Suprapubic skin (tissue), 4 donors: ENCODE results near the gene SLC16A10. TPM values are rescaled to one million over a fixed set of nuclear protein-coding genes. Genes with fewer than 3 reads are reported as not detected.

Source experiments
- DNase-seq, 2 donors: peaks; one replicate each; pipeline ENCODE4 v3.0.0-alpha.2; 2019; ENCODE audit warnings: low spot score in 2 of 2
- H3K27ac ChIP-seq: fragments of 200-600 bp; sonication (generic); one replicate; pipeline ENCODE4 v1.5.1; 2019
- H3K27me3 ChIP-seq: fragments of 200-600 bp; sonication (generic); one replicate; pipeline ENCODE4 v1.5.1; 2019
- H3K36me3 ChIP-seq: fragments of 200-600 bp; sonication (generic); one replicate; pipeline ENCODE4 v1.5.1; 2019
- H3K4me1 ChIP-seq: fragments of 200-600 bp; sonication (generic); one replicate; pipeline ENCODE4 v1.5.1; 2019
- H3K4me3 ChIP-seq: fragments of 200-600 bp; sonication (generic); one replicate; pipeline ENCODE4 v1.5.1; 2019; ENCODE audit warnings: mild to moderate bottlenecking
- H3K9me3 ChIP-seq: fragments of 200-600 bp; sonication (generic); one replicate; pipeline ENCODE4 v1.5.1; 2019
- EP300 ChIP-seq: sonication (generic); formaldehyde crosslinking; IDR thresholded peaks from one replicate; pipeline ENCODE4 v1.6.1; 2017; ENCODE audit warnings: antibody characterized with exemption
- POLR2A ChIP-seq, 2 donors: fragments of 450-650 bp; IDR thresholded peaks; one replicate each; pipeline ENCODE4 v1.6.1; 2017; ENCODE audit warnings: antibody characterized with exemption in 2 of 2, mild to moderate bottlenecking in 2 of 2, moderate library complexity in 2 of 2
- POLR2AphosphoS5 ChIP-seq, 3 donors: sonication (generic); formaldehyde crosslinking; IDR thresholded peaks; one replicate each; pipeline ENCODE4 v1.6.1; 2017; ENCODE audit warnings: antibody characterized with exemption in 3 of 3
- WGBS: methylation state at CpG from one replicate; pipeline ENCODE4 v1.1.5; 2018; 5-methylcytosine and 5-hydroxymethylcytosine counted together
- total RNA-seq, 4 donors: library from RNA; depleted of rRNA; stranded (reverse); fragments of >200 nt; gene quantifications; one replicate each; pipeline ENCODE4 v1.1.0, GENCODE V29; 2016
- TF ChIP-seq, protein P1 (sequence below), 2 donors: fragments of 200-600 bp in 1 of 2; fragments of 450-650 bp in 1 of 2; sonication (generic) in 1 of 2; IDR thresholded peaks; one replicate each; pipeline ENCODE4 v1.5.1; 2016 to 2019; ENCODE audit warnings: antibody characterized with exemption in 2 of 2, mild to moderate bottlenecking in 1 of 2, moderate library complexity in 1 of 2

The SLC16A10 gene, protein sequence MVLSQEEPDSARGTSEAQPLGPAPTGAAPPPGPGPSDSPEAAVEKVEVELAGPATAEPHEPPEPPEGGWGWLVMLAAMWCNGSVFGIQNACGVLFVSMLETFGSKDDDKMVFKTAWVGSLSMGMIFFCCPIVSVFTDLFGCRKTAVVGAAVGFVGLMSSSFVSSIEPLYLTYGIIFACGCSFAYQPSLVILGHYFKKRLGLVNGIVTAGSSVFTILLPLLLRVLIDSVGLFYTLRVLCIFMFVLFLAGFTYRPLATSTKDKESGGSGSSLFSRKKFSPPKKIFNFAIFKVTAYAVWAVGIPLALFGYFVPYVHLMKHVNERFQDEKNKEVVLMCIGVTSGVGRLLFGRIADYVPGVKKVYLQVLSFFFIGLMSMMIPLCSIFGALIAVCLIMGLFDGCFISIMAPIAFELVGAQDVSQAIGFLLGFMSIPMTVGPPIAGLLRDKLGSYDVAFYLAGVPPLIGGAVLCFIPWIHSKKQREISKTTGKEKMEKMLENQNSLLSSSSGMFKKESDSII
- 10 to 100 TPM; 23.1 to 73.5 (median 35.9) TPM for total RNA-seq

DNA sequence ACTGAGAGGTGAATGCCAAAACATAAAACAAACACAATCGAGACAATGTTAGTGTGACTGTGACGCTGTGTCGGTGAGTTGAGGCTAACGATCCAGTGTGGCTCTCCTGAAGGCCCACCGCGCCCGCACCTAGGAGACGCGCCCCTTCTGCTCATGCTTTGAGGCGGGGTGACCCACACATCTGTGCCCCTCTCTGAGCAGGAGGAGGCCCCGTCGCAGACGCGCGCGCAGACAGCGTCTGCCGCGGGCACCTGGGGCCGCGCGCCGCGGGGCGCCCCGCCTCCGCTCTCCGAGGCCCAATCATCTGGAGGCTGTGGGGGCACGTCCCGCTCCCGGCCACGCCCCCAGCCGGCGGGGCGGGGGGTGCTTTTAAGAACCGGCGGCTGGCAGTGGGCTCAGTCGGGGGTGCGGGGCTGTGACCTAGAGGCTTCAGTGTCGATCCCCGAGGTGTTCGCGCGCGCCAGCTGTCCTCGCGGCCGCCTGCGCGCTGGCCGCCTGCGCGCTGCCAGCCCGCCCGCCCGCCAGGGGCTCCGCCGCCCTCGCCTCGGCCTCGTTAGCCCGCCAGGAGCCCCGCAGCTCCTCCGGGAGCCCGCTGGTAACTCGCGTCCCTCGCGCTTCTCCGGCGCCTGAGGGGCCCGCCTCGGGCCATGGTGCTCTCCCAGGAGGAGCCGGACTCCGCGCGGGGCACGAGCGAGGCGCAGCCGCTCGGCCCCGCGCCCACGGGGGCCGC lies at the start of gene SLC16A10:
Gene SLC16A10, plus strand, starts transcription at position 398 of the 730 bp plus-strand sequence. Its CDS starts 250 bp downstream, at position 648.
- WGBS: 4% methylated on average over 9 of the region's 86 CpGs

DNA sequence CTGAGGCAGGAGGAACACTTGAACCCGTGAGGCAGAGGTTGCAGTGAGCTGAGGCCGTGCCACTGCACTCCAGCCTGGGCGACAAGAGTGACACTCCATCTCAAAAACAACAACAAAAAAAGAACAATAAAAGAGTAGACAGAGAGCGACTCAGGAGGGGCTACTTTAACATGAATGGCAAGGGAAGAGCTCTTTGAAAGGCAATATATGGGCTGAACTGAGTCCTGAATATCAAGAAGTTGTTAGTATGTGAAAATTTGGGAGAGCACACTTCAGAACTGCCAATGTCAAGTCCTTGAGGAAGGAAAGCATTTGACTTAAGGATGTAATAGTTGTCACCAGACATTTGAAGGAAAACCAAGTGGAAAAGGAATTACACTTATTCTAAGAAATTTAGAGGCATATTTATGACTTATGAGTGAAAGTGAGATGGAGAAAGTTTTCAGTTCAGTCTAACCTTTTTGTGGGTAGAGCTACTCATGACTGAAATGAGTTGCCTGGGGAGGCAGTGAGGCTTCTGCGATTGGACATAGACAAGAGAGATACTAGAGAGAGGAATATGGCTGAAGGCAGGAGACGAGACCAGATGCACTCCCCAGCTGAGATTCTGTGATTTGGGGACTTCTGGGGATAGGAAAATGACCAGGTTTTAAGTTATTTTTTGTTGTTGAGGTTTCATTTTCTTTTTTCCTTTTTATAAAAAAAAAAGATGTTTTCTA lies 48.6 kb upstream of the SLC16A10 start:
- H3K4me1 ChIP-seq: no peaks in the 10 kb centered on the region
- DNase-seq: no peak
- H3K27me3 ChIP-seq: no peaks in the 10 kb centered on the region
- no peaks in the 10 kb centered on the region for H3K9me3 ChIP-seq
- H3K4me3 ChIP-seq: no peak overlapping the region
- WGBS: 93% methylated on average over 6 of the region's 6 CpGs
- no peak for TF ChIP-seq EP300
- no peaks in the 10 kb centered on the region for H3K36me3 ChIP-seq
- H3K27ac ChIP-seq: no peak overlapping the region

More for the DNA sequence above, at the start of gene SLC16A10:
- Histone ChIP-seq H3K4me1 (peaks cover 23% of the 10 kb centered on the region), H3K4me3 (peak within 1 kb of the TSS; percentile 86), H3K27me3 (peaks cover 41% of the 10 kb centered on the region), H3K27ac (peak within 1 kb of the TSS; percentile 47), H3K36me3 (no peaks in the 10 kb centered on the region), H3K9me3 (no peaks in the 10 kb centered on the region)
- peak in 1 of 2 donors; percentile 70 for DNase-seq
- TF ChIP-seq POLR2A (IDR thresholded peaks at IDR 0.05) (peak in 1 of 2 donors; percentile 33), POLR2AphosphoS5 (IDR thresholded peaks at IDR 0.05) (no peak)

DNA sequence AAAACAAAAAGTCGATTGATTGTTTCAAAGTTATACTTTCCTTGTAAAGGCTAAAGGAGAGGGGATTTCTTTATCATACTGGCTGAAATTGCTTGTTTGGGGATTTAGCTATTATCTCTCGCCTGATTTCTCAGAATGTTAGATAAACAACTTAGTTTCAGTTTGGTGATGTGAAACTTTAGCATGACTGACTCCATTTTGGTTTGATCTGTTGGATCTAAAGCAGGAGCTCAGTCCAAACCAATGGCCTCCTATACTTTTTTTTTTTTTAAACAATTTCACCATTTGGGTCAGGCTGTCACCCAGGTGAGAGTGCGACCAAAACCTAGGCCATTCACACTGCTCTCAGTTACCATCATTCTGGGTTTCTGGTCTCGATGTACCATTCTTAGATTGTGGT lies 45.4 kb upstream of the SLC16A10 start:
- no peak for DNase-seq
- TF ChIP-seq, protein P1, sequence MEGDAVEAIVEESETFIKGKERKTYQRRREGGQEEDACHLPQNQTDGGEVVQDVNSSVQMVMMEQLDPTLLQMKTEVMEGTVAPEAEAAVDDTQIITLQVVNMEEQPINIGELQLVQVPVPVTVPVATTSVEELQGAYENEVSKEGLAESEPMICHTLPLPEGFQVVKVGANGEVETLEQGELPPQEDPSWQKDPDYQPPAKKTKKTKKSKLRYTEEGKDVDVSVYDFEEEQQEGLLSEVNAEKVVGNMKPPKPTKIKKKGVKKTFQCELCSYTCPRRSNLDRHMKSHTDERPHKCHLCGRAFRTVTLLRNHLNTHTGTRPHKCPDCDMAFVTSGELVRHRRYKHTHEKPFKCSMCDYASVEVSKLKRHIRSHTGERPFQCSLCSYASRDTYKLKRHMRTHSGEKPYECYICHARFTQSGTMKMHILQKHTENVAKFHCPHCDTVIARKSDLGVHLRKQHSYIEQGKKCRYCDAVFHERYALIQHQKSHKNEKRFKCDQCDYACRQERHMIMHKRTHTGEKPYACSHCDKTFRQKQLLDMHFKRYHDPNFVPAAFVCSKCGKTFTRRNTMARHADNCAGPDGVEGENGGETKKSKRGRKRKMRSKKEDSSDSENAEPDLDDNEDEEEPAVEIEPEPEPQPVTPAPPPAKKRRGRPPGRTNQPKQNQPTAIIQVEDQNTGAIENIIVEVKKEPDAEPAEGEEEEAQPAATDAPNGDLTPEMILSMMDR (IDR thresholded peaks at IDR 0.05): no peak
- no peak for TF ChIP-seq EP300
- no peak for TF ChIP-seq POLR2AphosphoS5 (IDR thresholded peaks at IDR 0.05)
- no peak for TF ChIP-seq POLR2A (IDR thresholded peaks at IDR 0.05)
- Histone ChIP-seq H3K36me3 (no peaks in the 10 kb centered on the region), H3K27ac (no peak overlapping the region), H3K9me3 (no peaks in the 10 kb centered on the region), H3K4me1 (no peaks in the 10 kb centered on the region), H3K4me3 (no peak overlapping the region), H3K27me3 (no peaks in the 10 kb centered on the region)
- 91% methylated on average over 4 of the region's 4 CpGs for WGBS

DNA sequence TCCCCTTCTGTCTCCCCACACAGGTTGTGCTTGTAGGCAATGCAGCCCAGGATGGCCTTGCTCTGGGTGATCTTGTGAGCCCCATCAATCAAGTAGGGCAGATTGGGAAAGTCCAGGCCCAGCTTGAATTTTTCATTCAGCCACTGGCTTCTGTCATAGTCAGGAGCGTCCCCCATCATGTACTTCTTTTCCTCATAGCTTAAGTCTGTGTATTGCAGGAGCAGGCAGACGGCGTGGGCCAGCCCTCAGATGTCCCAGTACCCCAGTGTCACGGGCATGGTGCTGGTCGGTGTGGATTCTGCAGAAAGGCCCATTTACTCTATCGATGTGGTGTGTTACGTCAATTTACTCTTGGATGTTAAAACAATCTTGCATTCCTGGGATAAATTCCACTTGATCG lies 40.1 kb upstream of the SLC16A10 start:
- TF ChIP-seq POLR2AphosphoS5 (IDR thresholded peaks at IDR 0.05) (no peak), EP300 (no peak)
- Histone ChIP-seq H3K9me3 (no peaks in the 10 kb centered on the region), H3K36me3 (no peaks in the 10 kb centered on the region), H3K27ac (no peak overlapping the region), H3K4me1 (no peaks in the 10 kb centered on the region), H3K27me3 (no peaks in the 10 kb centered on the region), H3K4me3 (no peak overlapping the region)
- 94% methylated on average over 8 of the region's 8 CpGs for WGBS
- DNase-seq: no peak

DNA sequence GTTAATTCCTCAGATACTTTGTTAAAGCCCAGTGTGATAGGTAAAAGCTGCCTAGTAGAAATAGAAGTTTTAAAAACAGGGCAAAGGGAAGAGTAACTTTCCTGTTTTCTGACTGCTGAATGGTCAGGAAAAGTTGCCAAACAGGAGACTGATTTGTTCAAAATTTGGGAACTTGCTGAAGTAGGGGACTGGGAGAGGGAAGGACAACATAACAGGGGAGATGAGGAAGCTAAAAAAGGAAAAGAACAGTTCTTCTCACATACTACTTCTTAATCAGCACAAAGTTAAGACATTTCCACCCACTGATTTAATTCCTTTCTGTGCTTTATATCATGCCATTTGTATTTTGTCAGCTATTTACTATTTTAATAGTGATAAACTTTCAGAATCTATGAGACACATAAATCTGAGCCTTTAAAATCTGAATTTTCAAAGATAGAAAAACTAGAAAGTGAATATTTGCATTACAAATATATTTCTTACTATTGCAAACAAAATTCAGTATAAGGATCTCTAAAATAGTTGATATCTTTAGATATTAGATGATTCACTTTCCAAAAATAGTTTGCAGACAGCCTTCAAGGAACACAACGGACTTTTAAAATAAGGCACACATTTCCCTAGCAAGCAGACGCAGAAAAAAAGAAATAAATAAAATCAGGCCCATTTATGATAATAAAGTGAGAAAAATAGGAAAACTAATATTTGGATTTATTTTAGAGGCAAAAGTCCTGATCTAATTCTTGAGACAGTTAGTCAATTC lies 36.9 kb upstream of the SLC16A10 start:
- Histone ChIP-seq H3K36me3 (no peaks in the 10 kb centered on the region), H3K4me3 (no peak overlapping the region), H3K27ac (no peak overlapping the region), H3K9me3 (no peaks in the 10 kb centered on the region), H3K27me3 (no peaks in the 10 kb centered on the region), H3K4me1 (no peaks in the 10 kb centered on the region)
- TF ChIP-seq, protein P1 (IDR thresholded peaks at IDR 0.05): no peak
- TF ChIP-seq EP300: no peak
- TF ChIP-seq POLR2A (IDR thresholded peaks at IDR 0.05): no peak
- 76% methylated on average over 2 of the region's 2 CpGs for WGBS
- DNase-seq: no peak

DNA sequence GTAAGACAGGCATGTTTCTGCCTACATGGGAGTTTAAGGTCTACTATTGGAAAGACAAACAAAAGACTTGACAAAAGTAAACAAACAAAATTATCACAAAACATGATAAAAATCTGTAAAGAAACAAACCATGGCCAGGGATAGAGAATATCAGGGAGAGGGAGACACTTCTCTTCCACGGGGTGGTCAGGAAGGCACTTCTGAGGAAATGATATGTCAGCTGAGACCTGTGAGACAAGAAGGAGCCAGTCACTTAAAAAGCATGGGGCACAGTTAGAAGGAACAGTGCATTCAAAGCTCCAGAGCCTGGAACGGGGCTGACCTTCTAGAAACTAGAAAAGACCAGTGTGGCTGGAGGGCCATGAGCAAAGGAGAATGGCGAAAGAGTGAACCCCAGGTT lies 35.1 kb upstream of the SLC16A10 start:
- TF ChIP-seq POLR2A (IDR thresholded peaks at IDR 0.05) (no peak), POLR2AphosphoS5 (IDR thresholded peaks at IDR 0.05) (no peak), EP300 (no peak)
- TF ChIP-seq, protein P1 (IDR thresholded peaks at IDR 0.05): no peak
- Histone ChIP-seq H3K4me3 (no peak overlapping the region), H3K27me3 (no peaks in the 10 kb centered on the region), H3K9me3 (no peaks in the 10 kb centered on the region), H3K4me1 (no peaks in the 10 kb centered on the region), H3K36me3 (no peaks in the 10 kb centered on the region), H3K27ac (no peak overlapping the region)
- 82% methylated on average over 3 of the region's 3 CpGs for WGBS
- DNase-seq: no peak
